Stimulated activated CD4-positive, alpha-beta T cell treated with anti-CD3 and anti-CD28 coated beads, Interleukin-2, amount 100 ng/mL, for 4 hours (primary cell): ENCODE data around the gene RNF183.
"Not testable (repeated sequence)": the region's sequence is repeated elsewhere in the genome, so short reads cannot be mapped to it uniquely, and the experiment has no call there.

ENCODE experiments used
- DNase-seq: peaks from one replicate; pipeline ENCODE4 v3.0.0-alpha.2; 2020; ENCODE audit warnings: low read depth

RNF183 gene

DNA sequence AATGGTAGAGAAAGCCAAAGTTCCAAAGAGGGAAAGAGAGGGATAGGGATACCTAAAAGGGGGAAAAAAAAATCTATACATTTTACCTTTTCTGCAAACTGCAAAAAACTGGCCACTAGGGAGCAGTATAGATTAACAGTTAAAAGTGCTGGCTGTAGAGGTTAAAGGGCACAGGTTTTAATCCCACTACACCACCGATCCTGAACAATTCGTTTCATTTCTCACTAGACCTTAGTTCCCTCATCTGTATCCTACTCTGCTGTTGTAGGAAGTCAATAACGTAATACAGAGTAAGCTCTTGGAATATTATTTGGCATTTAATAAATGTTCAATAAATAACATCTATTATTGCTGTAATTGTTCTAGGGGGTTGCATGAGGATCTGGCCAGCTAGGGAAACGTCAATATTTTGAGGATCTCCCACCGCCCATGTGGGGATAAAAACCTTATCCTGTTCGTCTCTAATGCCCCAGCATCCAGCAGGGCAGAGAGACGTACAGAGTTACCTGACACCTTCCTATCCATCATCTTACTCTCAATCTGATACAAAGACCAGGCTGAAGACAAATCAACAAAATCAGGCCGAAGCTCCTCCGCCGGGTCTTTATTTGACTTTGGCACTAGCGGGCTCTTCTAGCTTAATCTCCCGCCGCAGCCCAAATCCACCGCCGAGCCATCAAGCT is 28.6 kb downstream of the RNF183 start:
- DNase-seq: peak; percentile 13

DNA sequence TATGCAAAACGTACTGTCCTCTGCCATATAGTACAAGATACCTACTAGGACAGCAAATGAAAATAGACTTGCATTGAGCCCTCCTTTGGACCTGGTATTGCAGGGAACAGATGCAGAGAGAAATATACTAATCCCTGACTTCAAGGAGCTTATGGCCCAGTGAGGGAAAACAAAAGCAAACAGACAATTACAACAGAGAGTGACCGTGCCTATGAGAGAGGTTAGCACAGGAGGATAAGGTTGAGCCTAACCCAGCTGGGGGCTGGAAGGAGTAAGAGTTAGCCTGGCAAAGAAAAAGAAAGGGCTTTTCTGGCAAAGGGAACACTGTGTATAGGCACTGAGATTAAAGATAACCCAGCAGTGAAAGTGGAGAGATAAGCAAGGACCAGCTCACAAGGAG is 33.3 kb downstream of the RNF183 start:
- DNase-seq: no peak

DNA sequence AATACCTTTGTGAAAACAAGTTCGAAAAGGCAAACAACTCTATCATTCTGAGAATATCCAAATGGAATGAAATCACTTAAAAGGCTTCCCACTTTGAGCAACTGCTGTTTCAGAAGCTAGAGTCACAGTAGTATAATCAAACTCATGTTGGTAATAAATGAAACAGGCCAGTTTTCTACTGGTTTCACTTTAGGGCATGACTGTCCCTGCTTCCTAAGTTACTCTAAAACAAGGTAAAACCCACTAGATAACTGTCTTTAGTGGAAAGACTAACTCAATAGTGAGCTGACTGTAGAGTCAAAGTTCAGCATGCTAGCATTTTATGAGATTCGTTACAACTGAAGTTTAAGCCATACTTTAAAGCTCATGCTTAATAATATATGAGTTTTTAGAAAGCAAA is 33.8 kb downstream of the RNF183 start:
- no peak for DNase-seq

DNA sequence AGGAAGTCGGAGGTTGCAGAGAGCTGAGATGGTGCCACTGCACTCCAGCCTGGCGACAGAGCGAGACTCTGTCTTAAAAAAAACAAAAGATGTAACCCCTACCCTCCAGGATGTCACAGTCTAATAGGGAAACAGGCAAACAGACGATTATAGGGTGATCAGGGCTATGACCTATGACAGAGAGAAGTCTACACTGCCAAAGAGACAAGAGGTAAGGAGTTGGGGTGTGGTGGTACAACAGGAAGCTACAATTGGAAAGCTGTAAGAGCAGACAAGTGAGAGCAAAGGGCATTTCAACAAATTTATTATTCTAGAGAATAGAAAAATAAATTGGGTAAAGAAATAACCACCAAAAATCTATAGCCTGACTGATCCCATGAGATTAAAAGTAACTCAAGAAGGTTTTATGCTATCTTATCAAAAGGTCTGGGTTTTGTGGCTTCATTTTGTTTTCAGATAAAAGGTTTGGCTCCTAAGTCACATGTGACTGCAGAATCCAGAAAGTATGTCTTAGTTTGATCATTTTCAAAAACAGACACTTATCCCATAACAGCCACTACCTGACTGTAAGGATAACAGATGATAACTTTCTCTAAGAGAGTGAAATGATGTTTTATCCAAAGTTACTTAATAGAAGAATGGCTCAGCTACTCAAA is 35.1 kb downstream of the RNF183 start:
- DNase-seq: no peak

DNA sequence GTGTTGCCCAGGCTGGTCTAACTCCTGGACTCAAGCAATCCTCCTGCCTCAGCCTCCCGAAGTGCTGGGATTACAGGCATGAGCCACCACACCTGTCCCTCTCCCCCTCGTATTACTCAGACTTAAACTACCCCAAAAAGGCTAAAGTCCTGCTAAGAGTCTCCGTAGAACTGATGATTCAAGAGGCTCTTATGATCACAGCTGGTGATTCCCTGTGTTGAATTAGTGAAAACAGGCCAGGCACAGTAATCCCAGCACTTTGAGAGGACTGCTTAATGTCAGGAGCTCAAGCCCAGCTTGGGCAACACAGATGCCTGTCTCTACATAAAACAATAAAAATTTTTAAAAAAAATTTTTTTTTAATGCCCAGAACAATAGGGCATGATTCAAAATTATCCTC is 37.0 kb downstream of the RNF183 start:
- DNase-seq: no peak

DNA sequence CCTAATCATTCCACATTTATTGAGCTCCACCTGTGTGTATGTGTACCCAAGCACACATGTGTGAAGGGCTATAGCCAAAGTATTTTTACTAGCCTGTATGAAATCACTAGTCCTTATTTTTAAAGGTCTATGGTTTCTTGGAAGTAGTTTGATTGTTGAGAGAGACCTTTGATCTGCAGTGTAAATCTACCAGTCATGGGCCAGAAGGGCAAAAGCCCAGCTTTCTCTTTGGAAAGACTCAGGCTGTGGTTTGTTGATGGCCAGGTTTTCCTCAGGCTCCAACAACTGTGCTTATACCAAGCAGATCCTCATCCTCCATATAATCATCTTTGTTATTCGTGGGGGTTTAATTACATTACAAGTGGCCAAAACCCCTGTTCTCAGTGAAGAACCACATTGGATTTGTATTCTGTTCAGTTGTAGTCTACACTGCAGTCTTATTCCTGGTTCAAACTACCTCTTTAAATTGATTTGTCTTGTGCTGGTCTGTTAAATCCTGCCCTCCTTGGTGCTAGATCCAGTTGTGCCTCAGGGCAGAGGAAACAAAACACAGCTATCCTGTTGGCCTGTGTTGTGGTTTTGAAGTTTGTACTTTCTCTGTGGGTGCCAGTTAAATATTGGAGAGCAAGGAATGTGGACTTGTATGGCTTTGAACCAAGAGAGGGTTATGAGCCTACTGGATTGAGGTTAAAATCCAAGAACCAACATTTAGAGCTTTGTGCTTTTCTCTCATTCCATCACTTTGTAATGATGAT is 41.1 kb downstream of the RNF183 start:
- DNase-seq: no peak

DNA sequence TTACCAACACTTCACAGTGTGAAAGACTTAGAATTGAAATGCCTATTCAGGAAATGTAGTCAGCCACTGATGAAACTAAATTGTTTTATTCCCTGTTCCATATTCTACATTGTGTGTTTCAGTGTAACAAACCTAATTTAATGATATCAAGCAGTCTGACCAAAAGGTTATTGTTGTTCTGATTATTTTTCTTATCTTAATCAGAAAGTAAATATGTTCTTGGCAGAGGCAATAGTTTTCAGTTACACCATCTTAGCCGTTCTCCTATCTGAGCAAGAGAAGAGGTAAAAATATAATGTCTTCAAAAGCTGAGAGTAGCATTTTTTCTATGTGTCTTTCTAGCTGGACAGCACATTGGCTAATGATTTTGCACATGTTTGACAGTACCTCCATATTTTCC is 44.9 kb downstream of the RNF183 start:
- DNase-seq: no peak

DNA sequence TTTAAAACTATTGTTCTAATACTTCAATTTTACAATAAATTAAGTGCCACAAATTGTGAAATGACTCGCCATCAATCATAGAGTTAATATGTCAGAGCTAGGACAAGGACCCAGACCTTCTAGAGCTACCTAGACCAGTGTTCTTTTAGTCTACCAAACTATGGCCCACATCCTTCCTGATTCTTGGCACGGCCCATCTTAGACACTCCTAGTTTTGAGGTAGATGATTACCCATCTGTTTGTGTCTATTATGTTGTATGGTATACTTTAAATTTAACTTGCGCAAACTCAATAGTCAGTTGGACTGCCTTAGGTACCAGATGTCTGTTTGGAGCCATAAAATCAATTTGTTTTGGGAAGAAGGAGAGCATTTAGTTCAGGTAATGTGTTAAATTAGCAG is 45.3 kb downstream of the RNF183 start:
- no peak for DNase-seq

DNA sequence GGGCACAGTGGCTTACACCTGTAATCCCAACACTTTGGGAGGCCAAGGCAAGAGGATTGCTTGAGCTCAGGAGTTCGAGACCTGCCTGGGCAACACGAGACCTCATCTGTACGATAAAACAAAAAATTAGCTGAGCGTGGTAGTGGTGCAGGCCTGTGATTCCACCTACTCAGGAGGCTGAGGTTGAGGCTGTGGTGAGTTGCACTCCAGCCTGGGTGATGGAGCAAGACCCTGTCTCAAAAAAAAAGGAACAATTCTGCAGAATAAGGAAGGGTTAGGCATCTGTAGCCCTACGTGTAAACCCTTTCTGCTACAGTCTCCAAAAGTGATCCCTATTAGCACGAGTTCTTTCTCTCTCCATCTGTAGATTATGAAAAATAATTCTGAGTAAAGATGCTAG is 47.7 kb downstream of the RNF183 start:
- no peak for DNase-seq

DNA sequence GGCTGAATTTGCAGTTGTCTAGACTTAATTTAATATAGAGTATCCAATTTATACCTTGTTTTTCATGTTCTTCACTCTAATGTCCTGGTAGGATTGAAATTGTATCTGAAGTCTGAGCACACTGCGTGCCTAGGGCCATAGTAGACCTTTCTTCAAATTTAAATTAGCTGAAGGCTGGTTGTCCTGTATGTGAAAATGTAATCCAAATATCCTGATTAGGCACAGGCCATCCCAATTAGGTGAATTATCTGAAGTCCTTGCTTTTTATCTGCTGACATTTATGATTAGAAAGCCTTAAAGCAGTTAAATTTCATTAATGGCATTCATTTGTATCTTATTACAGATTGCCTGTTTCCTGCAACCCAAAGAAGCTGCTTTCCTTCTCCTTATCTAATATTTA is 48.2 kb downstream of the RNF183 start:
- no peak for DNase-seq

DNA sequence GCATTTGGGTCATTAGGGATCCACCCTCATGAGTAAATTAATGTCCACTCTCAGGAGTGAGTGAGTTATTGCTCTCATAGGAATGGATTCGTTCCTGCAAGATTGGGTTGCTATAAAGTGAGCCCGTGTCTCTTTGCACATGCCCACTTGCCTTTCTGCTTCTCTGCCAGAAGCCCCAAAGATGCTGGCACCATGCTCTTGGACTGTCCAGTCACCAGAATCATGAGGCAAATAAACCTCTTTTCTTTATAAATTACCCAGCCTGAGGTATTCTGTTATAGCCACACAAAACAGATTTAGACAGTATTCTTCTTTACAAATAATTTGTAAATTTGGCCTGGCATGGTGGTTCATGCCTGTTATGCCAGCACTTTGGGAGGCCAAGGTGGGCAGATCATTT is 52.4 kb downstream of the RNF183 start:
- DNase-seq: no peak

DNA sequence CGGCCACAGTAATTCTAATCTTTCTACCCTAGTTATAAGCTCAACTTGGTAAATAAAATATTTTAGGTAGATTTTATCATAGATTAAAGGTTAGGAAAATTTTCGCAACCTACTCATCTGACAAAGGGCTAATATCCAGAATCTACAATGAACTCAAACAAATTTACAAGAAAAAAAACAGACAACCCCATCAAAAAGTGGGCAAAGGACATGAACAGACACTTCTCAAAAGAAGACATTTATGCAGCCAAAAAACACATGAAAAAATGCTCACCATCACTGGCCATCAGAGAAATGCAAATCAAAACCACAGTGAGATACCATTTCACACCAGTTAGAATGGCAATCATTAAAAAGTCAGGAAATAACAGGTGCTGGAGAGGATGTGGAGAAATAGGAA is 53.5 kb downstream of the RNF183 start:
- DNase-seq: not testable (repeated sequence)

DNA sequence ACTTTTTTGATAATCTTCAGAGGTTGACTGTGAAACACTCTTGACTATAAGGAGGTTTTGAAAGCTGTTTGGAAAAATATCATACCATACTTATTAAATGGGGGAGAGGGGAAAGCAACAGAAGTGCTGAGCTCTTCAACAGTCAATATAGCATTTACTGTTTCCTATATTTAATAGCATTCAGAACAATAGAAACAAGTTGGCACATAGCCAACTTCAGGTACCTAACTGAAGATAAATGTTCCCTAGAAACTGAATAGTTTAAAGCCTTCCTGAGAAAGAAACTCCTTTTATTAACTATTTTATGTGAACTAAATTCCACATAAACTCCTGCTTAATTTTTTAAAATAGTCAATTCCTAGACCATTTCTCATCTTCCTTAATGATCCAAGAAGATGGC is 55.5 kb downstream of the RNF183 start:
- DNase-seq: no peak
